GM10266 (cell line): ENCODE results near the gene RPL10.
"Not testable (repeated sequence)": the region's sequence is repeated elsewhere in the genome, so short reads cannot be mapped to it uniquely, and the experiment has no call there.

Experiments used
- DNase-seq: peaks from one replicate; pipeline ENCODE4 v3.0.0; 2012; ENCODE audit errors: extremely low spot score
- CTCF ChIP-seq: IDR thresholded peaks from 2 replicates; pipeline ENCODE4 v1.5.1; 2012; ENCODE audit warnings: mild to moderate bottlenecking, low read depth; ENCODE audit not compliant: control insufficient read depth, insufficient read depth; ENCODE audit errors: missing control alignments

The RPL10 gene

GRCh38 chrX:154380153-154380552 is 18.0 kb upstream of the RPL10 start:
- no peak for TF ChIP-seq CTCF
- DNase-seq = no peak

GRCh38 chrX:154380787-154381186 is 17.4 kb upstream of the RPL10 start:
- no peak for DNase-seq
- no peak for TF ChIP-seq CTCF

GRCh38 chrX:154381271-154381670 is 16.9 kb upstream of the RPL10 start:
- DNase-seq = no peak
- no peak for TF ChIP-seq CTCF

- no peak for DNase-seq
- no peak for TF ChIP-seq CTCF
These were observed 15.6 kb upstream of the RPL10 start for GRCh38 chrX:154382483-154383069.

GRCh38 chrX:154383359-154384283 is 14.6 kb upstream of the RPL10 start:
- no peak for DNase-seq
- no peak for TF ChIP-seq CTCF

GRCh38 chrX:154384284-154384892 is 13.8 kb upstream of the RPL10 start:
- peak; percentile 26 for TF ChIP-seq CTCF

GRCh38 chrX:154388094-154388493 is 10.1 kb upstream of the RPL10 start:
- not testable (repeated sequence) for DNase-seq

More at GRCh38 chrX:154384284-154384892, 13.8 kb upstream of the RPL10 start:
- no peak for DNase-seq

GRCh38 chrX:154388649-154389048 is 9.5 kb upstream of the RPL10 start:
- not testable (repeated sequence) for DNase-seq

- DNase-seq = not testable (repeated sequence)
These were observed 8.1 kb upstream of the RPL10 start for GRCh38 chrX:154389812-154390747.

GRCh38 chrX:154396363-154396762 is 1.8 kb upstream of the RPL10 start:
- not testable (repeated sequence) for DNase-seq
